Measurements from ENCODE around the gene PALLD. TPM values are rescaled to one million over a fixed set of nuclear protein-coding genes. Genes with fewer than 3 reads are reported as not detected.

Gene PALLD
- total RNA-seq, 4 donors from 2014 or later: 60.2 to 437 (median 118) TPM

DNA sequence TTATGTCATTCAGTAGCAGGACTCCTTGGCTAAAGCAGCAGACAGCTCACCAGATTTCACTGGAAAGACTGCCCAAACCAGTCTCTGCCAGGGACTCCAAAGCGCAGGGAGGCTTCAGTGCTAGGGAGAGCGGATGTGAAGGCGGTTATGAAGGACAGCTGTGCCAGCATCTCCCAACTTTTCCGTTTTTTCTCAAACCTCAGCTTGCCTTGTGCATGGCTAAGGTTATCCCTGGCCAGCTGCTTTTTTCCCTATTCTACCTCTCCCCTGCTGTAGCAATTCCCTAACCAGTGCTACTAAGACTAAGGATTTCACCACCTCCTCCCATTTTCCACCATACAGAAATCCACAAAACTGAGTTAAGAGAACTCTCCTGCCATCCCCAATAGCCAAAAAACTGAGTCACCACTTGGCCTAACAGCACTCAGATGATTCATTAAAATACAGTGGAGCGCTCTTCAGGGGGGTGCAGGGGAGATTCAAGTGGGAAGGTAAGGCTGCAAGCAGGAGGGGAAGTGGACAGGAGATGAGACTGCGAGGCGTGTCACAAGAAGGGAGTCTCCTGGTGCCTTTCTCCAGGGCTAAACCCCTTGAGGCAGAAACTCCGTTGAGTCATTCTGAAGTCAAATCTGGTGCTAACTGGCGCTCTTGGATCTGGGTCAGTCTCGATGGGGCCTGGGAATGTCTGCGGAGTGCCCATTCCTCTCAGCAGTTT lies 90.7 kb downstream of the PALLD start:
- Histone ChIP-seq H3K27ac (peak overlapping the region; percentile 48 to 72 (median 62)), H3K36me3 (no peaks in the 10 kb centered on the region), H3K9me3 (no peaks in the 10 kb centered on the region), H3K4me1 (peaks cover 13 to 50% (median 29%) of the 10 kb centered on the region in 3 donors), H3K4me3 (peak overlapping the region in 1 of 4 donors; percentile 27), H3K27me3 (peaks cover 0 to 8% (median 0%) of the 10 kb centered on the region in 4 donors)
- no peak for TF ChIP-seq POLR2A (IDR thresholded peaks at IDR 0.05)
- TF ChIP-seq, protein P1, sequence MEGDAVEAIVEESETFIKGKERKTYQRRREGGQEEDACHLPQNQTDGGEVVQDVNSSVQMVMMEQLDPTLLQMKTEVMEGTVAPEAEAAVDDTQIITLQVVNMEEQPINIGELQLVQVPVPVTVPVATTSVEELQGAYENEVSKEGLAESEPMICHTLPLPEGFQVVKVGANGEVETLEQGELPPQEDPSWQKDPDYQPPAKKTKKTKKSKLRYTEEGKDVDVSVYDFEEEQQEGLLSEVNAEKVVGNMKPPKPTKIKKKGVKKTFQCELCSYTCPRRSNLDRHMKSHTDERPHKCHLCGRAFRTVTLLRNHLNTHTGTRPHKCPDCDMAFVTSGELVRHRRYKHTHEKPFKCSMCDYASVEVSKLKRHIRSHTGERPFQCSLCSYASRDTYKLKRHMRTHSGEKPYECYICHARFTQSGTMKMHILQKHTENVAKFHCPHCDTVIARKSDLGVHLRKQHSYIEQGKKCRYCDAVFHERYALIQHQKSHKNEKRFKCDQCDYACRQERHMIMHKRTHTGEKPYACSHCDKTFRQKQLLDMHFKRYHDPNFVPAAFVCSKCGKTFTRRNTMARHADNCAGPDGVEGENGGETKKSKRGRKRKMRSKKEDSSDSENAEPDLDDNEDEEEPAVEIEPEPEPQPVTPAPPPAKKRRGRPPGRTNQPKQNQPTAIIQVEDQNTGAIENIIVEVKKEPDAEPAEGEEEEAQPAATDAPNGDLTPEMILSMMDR (IDR thresholded peaks at IDR 0.05): no peak
- 35 to 40% methylated on average over 8 to 11 of the region's 11 CpGs for WGBS, 2 donors
- intact Hi-C loops (cut with DNase I): loop anchor here (5.0 kb wide), 1 partner anchor 330 kb away; no protein-coding TSS in a partner anchor
- DNase-seq: no peak

DNA sequence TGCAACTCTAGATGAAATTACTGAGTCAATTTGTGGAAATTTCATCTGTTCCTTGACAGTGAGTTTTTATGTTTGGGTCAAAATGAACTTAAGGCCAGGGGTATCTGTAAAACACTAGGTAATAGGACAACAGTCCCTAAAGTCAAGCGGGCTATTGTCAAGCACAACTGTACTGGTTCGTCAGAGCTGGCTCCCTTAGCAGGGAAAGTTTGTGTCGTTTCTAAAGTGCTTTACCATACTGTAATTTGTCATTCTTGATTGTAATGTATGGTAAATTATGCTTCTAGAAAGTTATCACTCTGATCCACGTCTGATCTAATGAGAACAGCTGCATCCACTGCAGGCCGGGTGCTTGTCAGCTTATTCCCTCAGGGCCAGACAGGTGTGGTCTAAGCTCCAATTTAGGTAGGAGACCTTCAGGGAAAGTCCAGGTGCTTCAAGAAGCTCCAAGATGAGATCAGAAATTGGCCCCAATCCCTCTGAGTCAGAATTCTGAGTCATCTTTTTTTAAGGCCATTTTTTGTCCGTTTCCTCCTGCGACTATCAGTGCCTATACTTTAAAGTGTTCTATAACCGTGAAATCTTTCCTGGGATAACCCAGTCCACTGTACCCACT lies 92.2 kb downstream of the PALLD start:
- no peak for DNase-seq
- TF ChIP-seq, protein P1 (IDR thresholded peaks at IDR 0.05): no peak
- no peak for TF ChIP-seq POLR2A (IDR thresholded peaks at IDR 0.05)
- intact Hi-C loops (cut with DNase I): loop anchor here (5.0 kb wide), 1 partner anchor 328 kb away; no protein-coding TSS in a partner anchor
- Histone ChIP-seq H3K27me3 (peaks cover 0 to 1% (median 0%) of the 10 kb centered on the region in 4 donors), H3K9me3 (no peaks in the 10 kb centered on the region), H3K4me1 (peaks cover 13 to 57% (median 29%) of the 10 kb centered on the region in 3 donors), H3K36me3 (no peaks in the 10 kb centered on the region), H3K27ac (peak overlapping the region in 3 of 4 donors; percentile 2 to 70 (median 46)), H3K4me3 (no peak overlapping the region)
- WGBS, 2 donors: 25 to 49% methylated on average over 8 of the region's 8 CpGs

DNA sequence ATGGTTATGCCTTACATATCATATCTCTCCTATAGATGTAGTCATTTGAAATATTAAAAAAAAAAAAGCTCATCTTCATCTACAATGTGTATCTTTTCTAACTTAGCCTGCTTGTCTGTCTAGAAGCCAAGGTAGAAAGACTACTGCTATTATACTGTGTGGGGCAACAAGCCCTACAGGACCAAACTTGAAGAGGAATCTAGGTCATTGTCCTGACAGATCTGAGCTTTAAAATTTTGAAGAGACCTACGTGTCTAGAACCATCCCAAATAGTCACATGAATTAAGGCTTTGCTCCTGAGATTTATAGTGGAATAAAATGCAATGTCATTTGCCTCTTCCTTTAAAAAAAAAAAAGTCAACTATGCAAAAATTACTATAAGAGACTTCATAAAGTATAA lies 95.8 kb downstream of the PALLD start:
- Histone ChIP-seq H3K4me3 (no peak overlapping the region), H3K36me3 (no peaks in the 10 kb centered on the region), H3K27me3 (no peaks in the 10 kb centered on the region), H3K9me3 (no peaks in the 10 kb centered on the region), H3K27ac (no peak overlapping the region), H3K4me1 (peaks cover 0 to 32% (median 10%) of the 10 kb centered on the region in 3 donors)
- intact Hi-C loops (cut with DNase I): no loop called here
- DNase-seq: no peak
- whole genome bisulfite sequencing, 2 donors: 45 to 46% methylated on average over 1 of the region's 1 CpG
- TF ChIP-seq POLR2A (IDR thresholded peaks at IDR 0.05): no peak
- TF ChIP-seq, protein P1 (IDR thresholded peaks at IDR 0.05): no peak

DNA sequence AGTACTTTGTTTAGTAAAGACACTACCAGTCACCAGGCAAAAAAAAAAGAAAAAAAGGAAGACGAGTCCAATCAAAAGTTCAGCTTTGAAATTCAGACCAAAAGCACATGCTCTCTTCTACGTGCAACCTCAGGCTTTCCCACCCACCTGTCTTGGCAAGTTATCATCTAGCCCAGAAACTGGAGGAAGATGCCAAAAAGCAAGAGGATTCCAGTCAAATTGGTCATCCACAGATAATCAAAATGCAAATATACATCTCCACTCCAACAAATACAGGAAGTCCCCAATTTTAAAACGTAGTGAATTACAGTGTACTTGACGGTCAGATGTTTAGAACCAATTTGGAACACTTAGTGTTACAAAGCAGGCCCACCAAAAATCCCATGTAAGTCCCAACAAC lies 96.5 kb downstream of the PALLD start:
- no peak for TF ChIP-seq POLR2A (IDR thresholded peaks at IDR 0.05)
- TF ChIP-seq, protein P1 (IDR thresholded peaks at IDR 0.05): no peak
- no peaks in the 10 kb centered on the region for H3K27me3 ChIP-seq
- H3K27ac ChIP-seq: peak overlapping the region in 1 of 4 donors; percentile 13
- WGBS, 2 donors: 21 to 31% methylated on average over 4 of the region's 4 CpGs
- no peaks in the 10 kb centered on the region for H3K9me3 ChIP-seq
- no peak overlapping the region for H3K4me3 ChIP-seq
- intact Hi-C loops (cut with DNase I): no loop called here
- H3K4me1 ChIP-seq: peaks cover 0 to 30% (median 6%) of the 10 kb centered on the region in 3 donors
- DNase-seq: no peak
- no peaks in the 10 kb centered on the region for H3K36me3 ChIP-seq

DNA sequence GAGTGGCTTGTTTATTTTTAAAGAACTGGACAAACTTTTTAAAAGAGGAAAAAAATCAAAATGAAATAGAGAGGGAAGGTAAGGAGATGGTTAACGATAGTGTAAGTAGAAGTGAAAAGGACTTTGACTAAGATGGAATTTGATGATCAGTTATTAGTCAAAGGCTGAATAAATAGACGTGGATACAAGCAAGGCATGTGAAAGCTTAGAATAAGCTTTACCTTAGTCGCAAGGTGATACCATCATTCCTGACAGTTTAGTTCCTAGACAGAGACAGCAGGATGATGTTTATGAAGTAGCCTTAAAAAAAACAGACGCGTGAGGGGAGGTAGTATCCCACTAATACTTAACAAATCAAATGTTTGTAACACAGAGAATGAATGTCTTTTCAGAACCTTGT lies 97.3 kb downstream of the PALLD start:
- TF ChIP-seq, protein P1 (IDR thresholded peaks at IDR 0.05): no peak
- no peak for TF ChIP-seq POLR2A (IDR thresholded peaks at IDR 0.05)
- no peaks in the 10 kb centered on the region for H3K27me3 ChIP-seq
- H3K36me3 ChIP-seq: no peaks in the 10 kb centered on the region
- H3K27ac ChIP-seq: no peak overlapping the region
- DNase-seq: no peak
- no peak overlapping the region for H3K4me3 ChIP-seq
- no peaks in the 10 kb centered on the region for H3K9me3 ChIP-seq
- intact Hi-C loops (cut with DNase I): no loop called here
- peaks cover 0 to 26% (median 5%) of the 10 kb centered on the region in 3 donors for H3K4me1 ChIP-seq
- WGBS, 2 donors: 70 to 75% methylated on average over 5 of the region's 5 CpGs

Data from esophagus squamous epithelium (tissue), 5 donors.